Measurements from ENCODE around the gene CLIC1.
"Not testable (repeated sequence)": the region's sequence is repeated elsewhere in the genome, so short reads cannot be mapped to it uniquely, and the experiment has no call there.

The CLIC1 gene

DNA sequence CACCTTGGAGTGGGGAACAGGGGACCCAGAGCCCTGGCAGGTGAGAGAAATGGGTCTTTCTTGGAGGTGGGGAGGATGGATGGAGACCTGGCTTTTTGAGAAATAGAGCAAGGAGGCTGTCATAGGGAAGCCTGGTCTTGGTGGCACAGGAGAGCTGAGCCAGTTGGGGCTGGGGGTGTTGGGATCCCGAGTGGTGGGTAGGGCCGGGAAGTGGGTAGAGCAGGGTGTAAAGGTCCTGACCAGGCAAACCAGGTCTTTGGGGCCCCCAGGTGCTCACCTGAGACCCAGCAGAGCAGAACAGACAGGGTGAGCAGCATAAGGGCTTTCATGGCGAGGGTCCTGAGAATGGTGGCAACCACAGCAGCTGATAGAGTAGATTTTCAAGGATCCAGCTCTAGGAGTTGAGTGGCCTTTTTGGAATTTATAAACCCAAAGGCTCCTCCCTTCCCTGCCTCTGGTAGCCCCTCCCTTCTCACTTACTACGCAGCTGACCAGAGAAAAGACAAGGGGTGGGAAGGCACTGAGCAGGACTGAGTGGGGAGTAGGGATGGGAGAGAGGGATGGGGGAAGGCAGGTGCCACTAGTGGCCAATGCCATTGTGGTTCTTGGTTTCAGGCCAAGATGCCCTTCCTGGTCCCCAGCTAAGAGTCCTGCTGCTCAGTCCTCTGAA, 14.8 kb downstream of the CLIC1 start, which contains the start of gene LY6G6C:
Gene LY6G6C (minus strand): TSS at position 396 of the 670 bp plus-strand sequence. CDS start 67 bp downstream, at position 329.
- no peak for DNase-seq

DNA sequence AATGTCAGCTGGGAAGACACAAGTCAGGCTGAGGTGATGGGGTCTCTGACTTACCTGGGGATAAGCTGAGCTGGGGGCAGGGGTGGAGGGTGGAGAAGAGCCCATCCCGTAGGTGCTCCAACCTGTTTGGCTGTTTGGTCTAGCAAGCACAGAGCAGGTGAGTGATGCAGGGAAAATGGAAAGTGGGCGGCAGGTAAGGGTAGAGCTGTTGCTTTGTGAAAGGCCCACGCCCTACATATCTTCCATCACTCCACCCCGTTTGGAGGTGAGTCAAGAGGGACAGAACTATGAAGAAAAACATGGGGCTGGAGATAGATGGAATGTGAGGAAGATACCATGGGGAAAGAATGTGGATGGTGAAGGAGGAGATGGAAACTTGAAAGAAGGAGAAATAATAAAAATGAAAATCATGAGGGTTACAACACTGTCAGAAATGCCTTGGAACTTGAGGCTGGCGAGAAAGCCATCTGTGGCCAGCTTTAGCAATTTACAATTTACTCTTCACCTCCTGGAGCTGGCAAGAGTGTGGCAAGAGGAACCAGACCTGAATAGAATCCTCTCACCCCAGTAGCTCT, 16.0 kb downstream of the CLIC1 start:
- no peak for DNase-seq

GRCh38 chr6:31719001-31719400, 17.3 kb downstream of the CLIC1 start:
- DNase-seq: no peak

GRCh38 chr6:31718265-31718664, 18.1 kb downstream of the CLIC1 start:
- DNase-seq: no peak

- no peak for DNase-seq
These were observed 18.7 kb downstream of the CLIC1 start for GRCh38 chr6:31717499-31718222.

- DNase-seq: no peak
These were observed 21.0 kb downstream of the CLIC1 start, which contains the start of gene LY6G6D for GRCh38 chr6:31715022-31715958. Gene LY6G6D, plus strand, starts transcription at chr6:31715348. Its CDS starts 8 bp downstream, at chr6:31715356.

DNA sequence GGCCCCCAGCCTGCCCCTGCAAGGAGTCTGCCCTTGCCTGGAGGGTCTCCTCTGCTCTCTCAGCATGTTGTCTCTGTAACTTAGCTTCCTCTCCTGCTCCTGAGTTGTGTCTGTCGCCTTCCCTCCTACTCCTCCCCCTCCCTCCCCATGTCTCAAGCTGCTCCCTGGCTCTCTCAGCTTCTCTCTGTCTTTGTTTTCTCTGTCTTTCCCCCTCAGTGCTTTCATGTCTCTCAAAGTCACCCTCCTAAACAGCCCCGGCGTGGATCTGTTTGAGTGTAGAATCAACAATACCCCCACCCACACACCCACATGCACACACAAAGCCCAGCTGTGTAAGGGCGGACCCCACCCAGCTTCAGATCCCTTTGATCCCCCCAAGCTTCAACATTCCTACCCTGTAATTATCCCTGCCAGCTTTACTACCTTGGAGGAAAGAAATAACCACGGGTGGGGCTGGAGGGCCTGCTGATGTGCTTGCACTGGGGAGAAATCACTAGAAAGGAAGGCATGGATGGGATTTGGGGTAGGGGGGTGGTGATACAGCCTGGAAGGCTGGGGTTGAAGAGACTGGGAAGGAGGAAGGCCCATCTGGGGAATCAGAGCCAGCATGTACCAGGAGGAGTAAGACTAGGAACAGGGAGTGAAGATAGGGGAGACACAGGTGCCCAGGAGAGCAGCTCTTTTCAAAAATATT, 22.2 kb downstream of the CLIC1 start:
- no peak for DNase-seq

DNA sequence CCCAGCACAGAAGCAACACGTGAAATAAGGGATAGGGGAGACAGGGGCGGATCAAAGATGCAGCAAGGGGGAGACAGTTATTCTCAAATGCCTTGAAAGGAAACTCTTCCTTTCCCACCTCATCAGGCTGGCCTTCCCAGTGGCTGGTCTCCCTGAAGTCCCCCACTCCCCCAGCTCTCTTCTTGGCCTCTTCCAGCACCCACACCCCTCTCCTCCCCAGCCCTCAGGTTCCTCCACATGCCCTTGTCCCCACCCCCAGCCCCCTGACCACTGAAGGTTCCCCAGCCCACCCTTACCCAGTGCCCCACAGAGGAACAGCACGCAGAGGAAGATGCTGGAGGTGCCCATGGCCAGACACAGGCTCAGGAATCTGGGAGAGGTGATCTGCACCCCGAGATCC, 22.9 kb downstream of the CLIC1 start:
- no peak for DNase-seq

DNA sequence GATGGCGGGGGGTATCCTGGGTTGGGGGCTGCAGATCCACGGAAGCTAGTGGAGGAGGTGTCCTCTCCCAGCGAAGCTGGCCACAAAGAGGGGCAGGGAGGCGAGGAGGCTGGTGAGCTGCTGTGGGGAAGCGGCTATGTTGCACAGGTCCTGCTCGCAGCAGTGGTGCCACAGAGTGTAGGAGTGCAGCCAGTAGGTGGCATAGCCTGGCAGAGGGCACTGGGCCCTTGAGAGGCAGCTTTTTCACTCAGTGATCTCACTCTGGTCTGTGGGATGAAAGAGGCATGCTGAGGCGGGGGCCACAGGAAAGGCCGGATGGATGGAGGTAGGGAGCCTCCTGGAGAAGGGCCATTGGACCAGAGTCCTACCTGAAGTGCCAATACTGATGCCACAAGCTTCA, 24.0 kb downstream of the CLIC1 start:
- no peak for DNase-seq

DNA sequence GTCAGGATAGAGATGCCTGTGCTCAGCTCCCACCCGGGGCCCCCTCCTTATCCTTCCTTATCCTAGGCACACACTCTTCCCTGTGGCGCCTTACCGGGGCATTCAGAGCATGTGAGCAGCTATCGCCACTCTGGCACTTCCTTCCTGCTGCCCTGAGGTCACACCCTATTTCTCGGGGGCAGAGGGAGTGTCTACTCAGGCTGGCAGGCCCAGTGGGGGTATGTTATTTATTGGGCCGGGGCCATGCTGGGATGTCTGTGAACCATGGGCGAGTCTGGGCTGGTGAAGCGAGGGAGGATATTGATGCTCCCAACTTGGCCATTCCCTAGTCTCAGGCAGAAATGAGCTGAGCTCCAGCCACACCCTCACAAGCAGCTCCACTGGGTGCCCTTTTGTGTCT, 25.1 kb downstream of the CLIC1 start:
- DNase-seq: no peak

DNA sequence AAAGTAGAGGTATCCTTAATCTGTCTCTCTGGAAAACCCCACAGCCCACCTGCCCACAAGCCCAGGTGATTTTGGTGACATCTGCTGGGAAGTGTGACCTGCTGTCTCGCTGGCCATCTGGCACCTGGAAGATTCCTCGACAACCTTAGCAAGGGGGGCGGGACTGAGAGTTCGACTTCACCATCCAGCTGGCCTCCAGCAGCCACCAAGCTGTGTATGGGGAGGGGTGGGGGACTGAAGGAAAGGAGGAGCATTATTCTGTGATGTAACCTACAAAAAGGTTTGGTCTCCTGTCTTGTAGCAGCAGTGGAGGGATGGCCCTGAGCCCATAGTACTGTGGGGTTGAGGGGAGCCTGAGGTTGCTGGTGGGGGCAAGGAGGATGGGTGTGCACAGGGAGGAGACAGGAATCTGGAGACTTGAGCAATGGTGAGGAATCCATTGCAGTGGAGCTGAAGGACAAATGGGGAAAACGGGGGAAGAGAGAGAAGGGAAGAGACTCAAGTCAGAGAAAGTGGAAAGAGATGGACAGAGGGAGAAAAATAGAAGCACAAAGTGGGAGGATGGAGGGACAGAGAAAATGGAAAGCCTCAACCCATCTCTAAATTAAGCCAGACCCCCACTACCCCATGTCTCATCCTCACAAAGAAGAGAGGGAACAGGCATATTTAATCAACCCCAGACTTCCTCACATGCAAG, 25.7 kb downstream of the CLIC1 start:
- DNase-seq: no peak

GRCh38 chr6:31709157-31709556, 27.2 kb downstream of the CLIC1 start:
- not testable (repeated sequence) for DNase-seq

DNA sequence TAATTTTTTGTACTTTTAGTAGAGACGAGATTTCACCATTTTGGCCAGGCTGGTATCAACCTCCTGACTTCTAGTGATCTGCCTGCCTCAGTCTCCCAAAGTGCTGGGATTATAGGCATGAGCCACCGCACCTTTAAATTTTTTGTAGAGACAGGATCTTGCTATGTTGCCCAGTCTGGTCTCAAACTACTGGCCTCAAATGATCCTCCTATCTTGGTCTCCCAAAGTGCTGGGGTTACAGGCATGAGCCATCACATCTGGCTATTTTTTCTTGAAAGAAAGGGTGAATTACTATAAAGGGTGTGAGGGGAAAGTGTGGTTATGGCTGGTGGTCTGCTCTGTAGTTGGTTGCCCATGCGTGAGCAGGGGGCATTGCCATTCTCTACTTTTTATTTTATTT, 28.1 kb downstream of the CLIC1 start:
- no peak for DNase-seq

- no peak for DNase-seq
These were observed 28.6 kb downstream of the CLIC1 start for GRCh38 chr6:31707701-31708100.

- DNase-seq: no peak
These were observed 29.7 kb downstream of the CLIC1 start, which contains the start of gene LY6G6F for GRCh38 chr6:31706599-31706998. Gene LY6G6F, plus strand, starts transcription at chr6:31706866. Its CDS starts 41 bp downstream, at chr6:31706907.

DNA sequence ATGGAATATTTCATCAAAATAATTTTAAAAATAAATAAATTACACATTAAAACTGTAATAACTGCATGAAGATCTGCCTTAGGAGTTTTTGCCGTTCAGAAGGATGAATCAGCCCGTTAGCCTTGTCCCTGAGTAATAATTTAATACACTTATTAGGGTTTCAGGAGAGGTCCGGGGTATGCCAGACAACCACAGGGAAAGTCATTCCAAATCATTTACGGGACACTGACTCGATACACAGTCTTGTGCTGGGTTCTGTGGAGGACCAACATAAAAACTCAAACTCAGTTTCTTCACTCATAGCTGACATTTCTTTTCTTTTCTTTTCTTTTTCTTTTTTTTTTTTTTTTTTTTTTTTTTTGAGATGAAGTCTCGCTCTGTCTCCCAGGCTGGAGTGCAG, 30.4 kb downstream of the CLIC1 start:
- no peak for DNase-seq

DNA sequence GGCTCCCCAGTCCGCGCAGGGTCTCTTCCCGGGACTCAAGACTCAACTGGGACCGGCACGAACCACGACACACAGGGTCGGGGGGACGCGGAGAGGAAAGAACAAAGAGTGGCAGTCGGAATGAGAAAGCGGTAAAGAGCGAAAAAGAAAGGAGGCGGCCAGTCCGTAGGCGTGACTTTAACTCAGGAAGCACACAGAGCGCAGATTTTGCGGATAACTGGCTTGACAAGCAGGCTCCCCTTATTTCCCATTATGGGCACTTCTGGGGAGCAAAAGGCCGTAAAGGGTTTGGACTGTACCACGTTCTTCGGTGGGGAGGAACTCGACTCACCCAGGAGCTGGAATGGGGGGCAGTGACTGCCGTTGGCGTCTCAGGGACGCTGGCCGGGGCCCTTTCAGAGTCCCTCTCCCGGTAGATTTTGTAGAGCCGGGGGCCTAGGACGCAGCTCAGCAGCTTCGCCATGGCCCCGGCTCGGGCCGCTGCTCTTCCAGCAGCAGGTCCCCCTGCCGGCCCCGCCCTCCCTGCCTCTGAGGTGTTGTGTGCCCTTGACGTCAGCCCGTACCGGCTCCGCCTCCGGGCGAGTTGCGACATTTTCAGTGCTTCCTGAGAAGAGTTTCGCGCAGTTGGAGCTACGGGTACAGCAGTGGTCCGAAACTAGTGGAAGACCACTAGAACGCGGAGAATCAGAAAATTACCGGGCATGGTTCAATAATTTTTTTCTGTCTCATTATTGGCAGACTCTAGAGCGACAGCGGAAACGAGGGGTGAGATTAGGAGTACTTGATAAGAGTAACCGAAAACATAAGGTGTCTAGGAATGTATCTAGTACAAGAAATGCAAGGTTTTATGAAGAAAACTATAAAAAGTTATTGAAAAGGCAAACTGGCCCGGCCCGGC, 33.3 kb downstream of the CLIC1 start, which contains the start of gene ABHD16A:
Gene ABHD16A (minus strand): TSS at position 506 of the 898 bp plus-strand sequence. CDS start 43 bp downstream, at position 463.
- DNase-seq: peak; percentile 95

GRCh38 chr6:31702405-31702818, 33.9 kb downstream of the CLIC1 start:
- DNase-seq: no peak

GRCh38 chr6:31701666-31702404, 34.5 kb downstream of the CLIC1 start:
- peak; percentile 25 for DNase-seq
